Measurements from ENCODE around the gene PGAM2. TPM values are rescaled to one million over a fixed set of nuclear protein-coding genes. Genes with fewer than 3 reads are reported as not detected.

PGAM2 gene
- total RNA-seq, 1 experiment from 2014 or later: 2.9 TPM

DNA sequence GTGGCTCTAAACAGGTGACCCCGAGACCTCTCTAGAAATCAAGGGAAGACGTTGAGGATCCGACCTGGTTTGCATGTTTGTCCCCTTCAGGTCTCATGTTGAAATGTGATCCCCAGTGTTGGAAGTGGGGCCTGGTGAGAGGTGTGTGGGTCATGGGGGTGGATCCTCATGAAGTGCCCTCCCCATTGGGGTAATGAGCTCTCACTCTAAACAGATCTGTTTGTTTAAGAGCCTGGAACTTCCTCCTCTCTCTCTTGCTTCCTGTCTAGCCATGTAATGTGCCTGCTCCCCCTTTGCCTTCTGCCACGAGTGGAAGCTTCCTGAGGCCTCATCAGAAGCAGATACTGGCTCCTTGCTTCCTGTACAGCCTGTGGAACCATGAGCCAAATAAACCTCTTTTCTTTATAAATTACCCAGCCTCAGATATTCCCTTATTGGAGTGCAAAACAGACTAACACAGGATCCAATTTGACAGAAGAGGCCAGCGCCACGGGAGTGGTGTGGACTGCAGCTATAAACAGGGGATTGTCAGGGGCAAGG is 27.8 kb upstream of the PGAM2 start:
- in situ Hi-C loops (cut with HindIII; ENCODE audit: low sequenced_read_pairs): loop anchor here (10.0 kb wide), 1 partner anchor 102 kb away; no protein-coding TSS in a partner anchor

DNA sequence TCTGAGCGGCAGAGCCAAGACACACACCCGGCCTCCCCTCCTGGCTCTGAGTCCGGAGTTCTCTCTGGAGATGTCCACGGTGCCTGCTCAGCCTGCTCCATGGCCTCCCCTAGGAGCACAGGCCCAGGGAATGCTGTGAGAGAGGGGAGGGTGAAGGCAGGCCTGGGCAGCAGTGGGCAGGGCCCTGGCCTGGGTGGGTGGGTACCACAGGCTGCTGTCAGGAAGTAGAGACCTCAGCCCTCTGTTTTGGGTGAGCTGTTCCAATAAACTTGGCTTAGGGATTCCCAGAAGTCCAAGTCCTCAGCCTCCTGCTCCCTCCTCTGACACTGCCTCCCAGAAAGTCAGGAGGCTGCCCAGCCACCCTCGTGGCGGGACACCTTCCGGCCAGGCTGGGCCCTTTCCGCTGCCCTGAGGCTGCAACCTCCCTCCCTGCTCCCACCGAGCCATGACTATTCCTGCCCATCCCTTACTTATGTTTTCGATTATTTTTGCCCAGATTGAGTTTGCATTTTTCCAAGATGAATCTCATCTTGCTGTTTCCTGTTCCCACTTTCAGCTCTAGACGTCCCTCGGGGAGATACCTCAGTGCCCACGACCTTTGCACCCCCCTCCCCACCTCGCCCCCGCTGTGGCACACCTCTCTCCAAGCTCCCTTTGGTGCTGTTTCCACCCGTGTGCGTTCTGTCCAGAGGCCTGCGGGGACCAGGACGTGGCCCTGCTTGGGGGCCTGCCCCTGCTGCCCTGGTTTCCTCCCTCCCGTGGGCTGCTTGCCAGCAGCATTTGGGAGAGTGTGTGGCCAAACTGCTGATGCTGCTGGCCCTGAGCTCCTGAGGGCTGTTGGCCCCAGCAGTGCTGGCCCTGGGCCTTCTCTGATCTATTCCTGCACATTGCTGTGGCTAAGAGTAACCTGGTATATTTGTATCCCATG is 22.8 kb upstream of the PGAM2 start:
- peak; percentile 70 for DNase-seq (ENCODE audit: low spot score)
- in situ Hi-C loops (cut with HindIII; ENCODE audit: low sequenced_read_pairs): no loop called here

More for the DNA sequence above, 27.8 kb upstream of the PGAM2 start:
- no peak for DNase-seq (ENCODE audit: low spot score)

DNA sequence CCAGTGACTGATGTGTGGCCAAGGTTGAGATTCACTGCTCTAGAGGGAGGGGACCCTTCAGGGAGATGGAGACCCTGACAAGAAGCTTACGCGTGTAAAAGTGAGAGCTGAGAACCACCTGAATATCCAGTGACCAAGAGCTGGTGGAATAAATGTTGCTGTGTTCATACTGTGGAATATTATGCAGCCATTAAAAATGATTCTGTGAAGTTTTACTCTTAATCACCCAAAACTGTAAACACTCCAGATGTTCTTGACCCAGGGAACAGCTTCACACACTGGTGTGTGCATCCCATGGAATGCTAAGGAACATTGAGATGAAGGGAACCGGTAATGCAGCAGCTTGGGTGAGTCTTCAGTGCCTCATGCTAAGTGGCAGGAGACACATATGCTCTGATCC is 21.3 kb upstream of the PGAM2 start:
- no peak for DNase-seq (ENCODE audit: low spot score)
- in situ Hi-C loops (cut with HindIII; ENCODE audit: low sequenced_read_pairs): no loop called here

DNA sequence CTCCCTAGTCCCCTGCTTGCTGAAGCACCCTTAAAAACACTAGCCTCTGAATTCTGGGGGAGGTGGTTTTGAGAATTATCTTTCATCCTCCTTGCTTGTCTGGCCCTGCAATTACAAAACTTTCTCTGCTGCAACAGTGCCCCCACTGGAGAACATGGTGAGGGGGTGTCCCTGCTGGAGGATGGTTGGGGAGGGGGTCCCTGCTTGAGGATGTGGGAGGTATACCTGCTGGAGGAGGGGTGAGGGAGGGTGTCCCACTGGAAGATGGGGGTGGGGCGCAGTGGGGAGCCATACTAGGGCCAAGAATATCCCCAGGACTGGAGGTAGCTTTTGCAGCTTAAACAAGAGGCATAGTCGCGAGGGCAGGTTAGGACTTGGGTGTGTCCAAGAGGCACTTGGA is 20.2 kb upstream of the PGAM2 start:
- no peak for DNase-seq (ENCODE audit: low spot score)
- in situ Hi-C loops (cut with HindIII; ENCODE audit: low sequenced_read_pairs): no loop called here

DNA sequence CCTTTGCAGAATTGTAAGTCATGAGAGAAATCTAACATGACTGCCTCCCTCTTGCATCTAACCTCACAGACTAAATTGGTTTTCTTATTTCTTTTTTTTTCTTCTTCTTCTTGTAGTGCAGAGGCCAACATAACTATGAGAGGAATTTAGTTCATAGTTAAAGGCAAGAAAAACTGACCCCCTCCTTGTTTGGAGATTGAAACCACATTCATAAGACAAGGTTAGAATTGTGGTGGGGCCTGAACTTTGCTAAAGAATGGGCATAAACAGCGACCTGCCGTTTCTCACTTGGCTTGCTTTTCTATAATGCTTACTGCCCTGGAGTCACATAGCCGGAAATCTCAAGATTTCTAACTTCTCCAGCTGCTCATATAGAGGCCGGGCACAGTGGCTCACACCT is 19.3 kb upstream of the PGAM2 start:
- in situ Hi-C loops (cut with HindIII; ENCODE audit: low sequenced_read_pairs): no loop called here
- no peak for DNase-seq (ENCODE audit: low spot score)

DNA sequence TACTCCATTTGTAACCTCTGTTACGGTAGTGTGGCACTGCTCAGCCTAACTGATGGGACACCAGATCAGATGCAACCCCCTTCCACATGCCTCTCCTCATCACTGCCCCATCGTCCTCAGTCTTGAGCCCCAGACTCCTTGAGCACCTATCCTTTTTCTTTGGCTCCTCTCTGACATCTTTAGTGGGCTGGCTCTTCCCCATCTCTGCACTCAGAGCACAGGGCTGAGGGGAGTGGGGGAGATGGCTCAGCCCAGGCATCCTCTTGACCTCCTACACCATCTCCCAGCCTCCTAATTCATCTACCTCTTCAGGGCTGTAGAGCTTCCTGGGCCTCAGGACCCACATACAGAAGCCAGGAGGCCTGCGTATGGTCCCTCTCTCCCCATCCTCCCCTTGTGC is 18.4 kb upstream of the PGAM2 start:
- in situ Hi-C loops (cut with HindIII; ENCODE audit: low sequenced_read_pairs): no loop called here
- DNase-seq (ENCODE audit: low spot score): no peak

DNA sequence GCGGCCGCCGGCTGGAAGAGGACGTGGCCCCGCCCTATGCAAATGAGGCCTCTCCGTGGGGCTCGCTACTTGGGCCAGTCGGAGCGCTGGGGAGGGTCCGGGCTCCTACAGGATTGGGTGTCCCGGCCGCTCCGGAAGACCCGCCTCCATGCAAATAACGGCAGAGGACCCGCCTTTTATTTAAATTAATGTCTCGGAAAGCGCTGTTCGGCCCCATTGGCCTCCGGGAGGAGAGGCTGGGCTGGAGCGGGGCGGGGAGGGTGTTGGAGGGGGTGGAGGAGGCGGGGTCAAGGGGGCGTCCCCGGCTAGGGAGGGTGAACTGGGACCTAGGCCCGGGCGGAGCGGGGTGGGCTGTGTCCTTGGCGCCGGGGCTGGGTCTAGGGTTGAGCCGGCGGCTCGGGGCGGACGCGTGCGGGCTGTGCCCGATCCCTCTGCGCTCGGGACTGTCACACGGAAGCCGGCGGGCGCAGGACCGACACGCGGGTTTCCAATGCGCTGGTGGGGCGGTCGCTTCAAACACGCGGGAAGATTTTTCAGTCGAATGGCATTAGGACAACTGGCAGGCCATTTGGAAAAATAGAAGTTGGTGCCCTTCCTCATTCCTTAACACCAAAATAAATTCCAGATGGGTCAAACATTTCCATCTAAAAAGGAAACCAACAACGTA is 17.3 kb upstream of the PGAM2 start:
- DNase-seq (ENCODE audit: low spot score): peak; percentile 100
- in situ Hi-C loops (cut with HindIII; ENCODE audit: low sequenced_read_pairs): no loop called here

DNA sequence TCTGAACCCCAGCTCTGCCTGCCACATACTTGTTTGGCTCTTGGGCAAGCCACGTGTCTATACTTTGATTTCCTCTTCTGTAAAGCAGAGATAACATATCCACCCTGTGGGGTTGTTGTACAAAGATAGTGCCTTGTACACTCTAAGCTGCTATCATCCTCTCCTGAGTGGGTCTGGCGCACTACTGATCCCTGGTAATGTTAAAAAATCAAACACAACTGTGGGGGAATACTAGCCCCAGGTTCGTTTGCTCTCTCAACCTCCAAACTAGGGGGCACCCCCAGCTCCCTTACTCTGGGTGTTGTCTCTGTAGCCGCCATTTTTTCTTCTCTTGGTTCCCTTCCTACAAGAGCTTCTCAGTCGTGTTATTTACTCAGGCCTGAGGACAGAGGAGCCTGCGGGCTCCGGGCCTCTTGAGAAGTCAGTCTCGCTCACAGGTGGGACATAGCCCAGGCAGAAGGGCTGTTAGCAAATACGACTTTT is 15.9 kb upstream of the PGAM2 start:
- in situ Hi-C loops (cut with HindIII; ENCODE audit: low sequenced_read_pairs): no loop called here
- no peak for DNase-seq (ENCODE audit: low spot score)

DNA sequence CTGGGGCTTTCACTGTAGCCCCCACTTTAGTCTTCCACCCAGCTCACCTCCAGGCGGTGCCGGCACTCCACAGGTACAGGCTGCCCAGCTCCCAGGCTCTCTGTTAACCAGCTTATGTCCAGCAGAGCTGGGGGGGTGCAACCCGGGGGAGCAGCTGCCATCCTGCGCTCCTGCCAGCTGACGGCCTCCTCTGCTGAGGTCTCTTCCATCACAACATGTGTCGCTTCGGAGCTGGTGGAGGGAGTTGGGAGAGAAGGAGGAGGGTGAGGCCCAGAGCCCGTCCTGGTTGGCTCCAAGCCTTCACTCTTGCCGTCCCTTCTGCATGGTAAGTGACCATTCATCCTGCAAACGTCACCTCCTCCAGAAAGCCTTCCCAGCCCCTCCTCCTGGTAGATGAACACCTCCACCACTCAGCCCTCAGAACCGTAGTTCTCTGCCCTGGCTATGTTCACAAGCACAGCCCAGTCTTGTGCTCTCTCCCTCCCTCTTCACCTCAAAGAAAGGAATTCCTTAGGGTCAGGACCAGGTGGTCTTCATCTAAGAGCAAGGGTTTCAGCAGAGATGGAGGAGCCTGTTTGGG is 15.4 kb upstream of the PGAM2 start:
- DNase-seq (ENCODE audit: low spot score): no peak
- in situ Hi-C loops (cut with HindIII; ENCODE audit: low sequenced_read_pairs): no loop called here

DNA sequence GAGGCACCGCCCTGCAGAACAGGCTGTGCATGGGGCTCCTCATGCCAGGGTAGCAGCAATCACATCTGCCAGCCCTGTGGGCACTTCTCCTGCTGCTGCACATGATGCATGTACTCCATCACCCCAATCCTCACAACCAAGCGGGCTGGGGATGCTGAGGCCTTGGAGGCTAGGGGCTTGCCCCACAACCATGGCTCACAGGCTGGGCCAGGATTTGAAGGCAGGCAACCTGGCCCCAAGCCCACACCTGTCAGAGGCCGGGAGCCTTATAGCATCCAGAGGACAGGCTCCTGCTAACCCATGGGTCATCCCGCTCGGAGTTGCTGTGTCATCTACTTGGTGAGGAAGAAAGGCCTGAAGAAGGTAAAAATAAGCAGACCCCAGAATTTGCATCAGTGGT is 14.8 kb upstream of the PGAM2 start:
- in situ Hi-C loops (cut with HindIII; ENCODE audit: low sequenced_read_pairs): no loop called here

DNA sequence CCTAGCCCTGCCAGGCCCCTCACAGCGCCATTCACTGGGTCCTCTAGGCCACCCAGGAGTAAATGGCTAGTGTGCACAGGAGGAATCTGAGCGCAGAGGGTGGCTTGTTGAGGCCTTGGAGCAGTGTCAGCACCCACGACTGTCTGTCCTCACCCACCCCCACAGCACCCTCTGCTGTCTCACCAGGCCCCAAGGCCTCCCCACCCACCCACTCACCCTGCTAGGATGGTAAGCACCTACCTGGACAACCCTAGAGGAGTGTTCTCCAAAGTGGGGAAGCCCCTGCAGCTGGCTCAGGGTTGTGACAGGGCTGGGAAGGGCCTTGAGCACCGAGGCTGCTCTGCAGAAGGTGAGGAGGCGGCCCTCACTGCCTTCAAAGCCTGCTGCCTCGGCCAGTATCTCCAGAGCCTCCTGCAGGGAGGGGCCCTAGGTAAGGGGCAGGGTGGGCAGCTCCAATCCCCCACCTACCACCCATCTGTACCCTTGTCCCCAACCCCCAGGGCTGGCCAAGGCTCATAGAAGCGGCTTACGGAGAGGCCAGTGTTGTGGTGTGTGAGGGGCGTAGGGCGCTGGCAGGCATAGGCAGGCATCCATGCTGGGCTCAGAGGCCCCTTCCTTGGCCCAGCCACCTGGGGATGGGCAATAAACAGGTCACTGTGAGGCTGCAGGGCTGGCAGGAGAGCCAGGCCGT is 14.1 kb upstream of the PGAM2 start:
- no peak for DNase-seq (ENCODE audit: low spot score)
- in situ Hi-C loops (cut with HindIII; ENCODE audit: low sequenced_read_pairs): no loop called here

More for the DNA sequence above, 14.8 kb upstream of the PGAM2 start:
- DNase-seq (ENCODE audit: low spot score): no peak

DNA sequence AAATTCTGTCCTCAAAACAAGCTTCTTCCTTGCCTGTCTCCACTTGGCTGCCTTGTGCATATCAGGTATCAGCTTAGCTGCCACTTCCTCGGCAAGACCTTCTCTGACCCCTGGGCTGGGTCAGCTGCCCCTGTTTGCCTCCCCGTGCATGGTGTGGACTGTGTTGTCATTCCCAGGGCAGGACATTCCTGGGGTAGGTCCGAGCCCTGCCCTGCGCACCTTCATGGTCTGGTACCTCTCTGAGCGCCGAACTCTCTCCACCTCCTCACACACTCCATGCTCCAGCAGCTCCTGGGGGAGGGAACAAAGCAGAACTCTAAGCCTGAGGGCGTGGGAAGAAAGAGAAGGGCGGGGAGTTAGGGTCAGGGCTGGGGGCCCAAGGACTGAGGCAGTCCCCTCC is 13.2 kb upstream of the PGAM2 start:
- no peak for DNase-seq (ENCODE audit: low spot score)
- in situ Hi-C loops (cut with HindIII; ENCODE audit: low sequenced_read_pairs): no loop called here

DNA sequence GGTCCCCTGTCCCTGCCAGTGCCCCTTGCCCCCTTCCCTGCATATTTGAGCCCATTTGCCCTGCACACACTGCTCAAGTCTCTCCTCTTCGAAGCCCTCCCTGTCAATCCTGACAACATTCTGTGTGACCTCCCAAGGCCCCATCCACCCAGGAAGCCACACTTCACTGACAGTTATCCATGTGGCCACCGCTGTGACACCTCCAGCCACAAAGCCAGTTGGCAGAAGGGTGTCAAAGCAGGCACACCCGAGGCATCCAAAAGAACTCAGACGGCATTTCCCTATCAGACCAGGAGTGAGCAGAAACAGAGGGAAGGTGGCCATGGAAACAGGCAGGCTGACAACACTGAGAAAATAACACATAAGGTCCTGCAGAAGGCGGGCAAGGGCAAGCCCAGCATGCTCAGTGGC is 12.3 kb upstream of the PGAM2 start:
- no peak for DNase-seq (ENCODE audit: low spot score)
- in situ Hi-C loops (cut with HindIII; ENCODE audit: low sequenced_read_pairs): no loop called here

DNA sequence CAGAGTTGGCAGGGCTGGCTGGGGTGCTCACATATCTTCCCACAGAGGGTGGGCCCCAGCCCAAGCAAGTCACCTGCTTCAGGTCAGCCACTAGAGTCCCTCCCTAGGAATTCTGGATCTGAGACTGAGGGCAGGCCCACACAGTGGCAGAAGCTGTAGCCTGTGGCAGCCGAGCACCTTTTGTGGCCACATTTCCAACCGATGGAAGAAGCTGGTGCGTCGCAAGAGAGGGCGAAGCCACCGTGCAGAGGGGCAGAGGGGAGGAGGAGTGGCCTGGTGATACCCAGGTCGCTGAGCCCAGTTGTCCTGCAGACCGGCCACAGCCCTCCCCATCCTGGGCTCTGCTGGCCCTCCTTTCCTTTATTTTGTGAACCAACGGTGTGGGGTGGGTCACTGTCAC is 11.7 kb upstream of the PGAM2 start:
- in situ Hi-C loops (cut with HindIII; ENCODE audit: low sequenced_read_pairs): no loop called here
- DNase-seq (ENCODE audit: low spot score): no peak

DNA sequence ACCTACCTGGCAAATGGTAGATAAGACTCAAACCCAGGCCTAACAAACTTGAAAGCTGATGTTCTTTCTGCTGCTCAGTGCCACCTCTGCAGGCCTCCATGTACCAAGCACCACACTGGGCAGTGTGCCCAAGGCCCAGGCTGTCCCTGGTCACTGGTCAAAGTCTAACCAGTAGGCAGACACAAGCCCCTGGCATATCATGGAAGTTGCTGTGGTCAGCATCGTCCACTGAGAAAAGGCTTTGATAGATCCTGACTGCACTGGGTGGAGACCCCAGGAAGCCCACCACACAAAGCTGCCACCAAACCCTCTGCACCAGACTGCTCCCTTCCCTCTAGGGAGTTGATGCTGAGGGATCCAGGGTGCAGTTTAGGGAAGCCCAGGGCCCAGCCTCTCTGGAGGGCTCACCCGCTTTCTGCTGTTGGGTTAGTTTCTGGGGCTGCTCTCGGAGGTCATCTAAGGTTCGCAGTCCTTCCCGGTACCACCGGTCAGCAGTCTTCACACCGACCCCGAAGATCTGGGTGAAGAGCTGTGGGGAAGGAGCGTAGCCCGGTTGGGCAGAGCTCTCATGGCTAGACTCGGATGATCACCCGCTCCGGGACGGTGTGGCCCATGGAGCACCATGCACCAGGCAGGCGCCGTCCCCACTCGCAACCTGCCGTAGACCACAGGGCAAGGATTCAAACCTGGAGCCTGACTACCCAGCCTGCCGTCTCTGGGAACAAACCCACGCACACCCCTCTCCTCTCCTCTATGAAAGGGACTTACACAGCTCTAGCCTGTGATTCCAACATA is 10.9 kb upstream of the PGAM2 start:
- no peak for DNase-seq (ENCODE audit: low spot score)
- in situ Hi-C loops (cut with HindIII; ENCODE audit: low sequenced_read_pairs): no loop called here

DNA sequence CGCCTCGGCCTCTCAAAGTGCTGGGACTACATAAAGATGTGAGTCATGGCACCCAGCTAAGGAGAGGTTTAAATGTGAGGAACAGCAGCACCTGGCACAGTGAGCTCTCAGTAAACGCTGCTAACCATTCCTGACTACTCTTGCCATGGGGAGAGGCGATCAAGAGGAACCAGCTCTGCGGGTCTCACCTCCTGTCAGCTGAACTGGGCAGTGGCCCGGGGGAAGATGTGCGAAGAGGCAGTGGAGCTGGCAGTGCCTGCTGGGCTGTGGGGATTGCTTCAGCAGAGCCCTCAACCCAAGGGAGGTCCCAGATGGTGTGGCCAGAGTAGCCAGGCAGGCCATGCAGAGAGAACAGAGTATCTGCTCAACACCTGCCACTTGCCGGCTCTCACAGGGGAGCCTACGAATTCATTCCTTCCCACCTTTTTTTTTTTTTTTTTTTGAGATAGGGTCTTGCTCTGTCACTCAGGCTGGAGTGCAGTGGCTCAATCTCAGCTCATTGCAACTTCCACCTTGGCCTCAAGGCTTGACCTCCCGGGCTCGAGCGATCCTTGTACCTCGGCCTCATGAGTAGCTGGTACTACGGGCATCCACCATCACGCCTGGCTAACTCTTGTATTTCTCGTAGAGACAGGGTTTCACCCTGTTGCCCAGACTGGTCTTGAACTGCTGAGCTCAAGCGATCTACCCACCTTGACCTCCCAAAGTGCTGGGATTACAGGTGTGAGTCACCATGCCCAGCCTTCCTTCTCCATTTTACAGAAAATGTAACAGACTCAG is 10.1 kb upstream of the PGAM2 start:
- DNase-seq (ENCODE audit: low spot score): no peak
- in situ Hi-C loops (cut with HindIII; ENCODE audit: low sequenced_read_pairs): no loop called here

DNA sequence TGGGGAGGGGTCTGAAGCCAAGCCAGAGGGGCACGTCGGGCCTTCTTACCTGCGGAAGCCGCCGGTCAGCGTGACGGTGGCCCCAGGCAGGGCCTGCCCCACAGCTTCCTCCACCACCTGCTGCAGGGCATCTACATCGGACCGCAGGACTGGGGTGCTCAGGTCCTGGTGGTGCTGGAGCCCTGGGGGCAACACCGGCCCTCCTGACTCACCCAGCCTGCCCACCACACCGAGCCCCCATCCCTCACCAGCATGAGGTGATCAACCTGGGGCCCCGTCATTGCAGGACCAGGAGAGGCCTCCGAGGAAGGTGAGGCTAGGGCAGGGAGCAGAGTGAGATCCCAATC is 9.0 kb upstream of the PGAM2 start:
- in situ Hi-C loops (cut with HindIII; ENCODE audit: low sequenced_read_pairs): no loop called here
- DNase-seq (ENCODE audit: low spot score): no peak

All from G401 (cell line).